DND-41 (cell line): Measurements from ENCODE around the gene GPC3.

Experiments used
- ATAC-seq: fragments of 200-7000 bp; cut with Tn5 transposase; 3 replicates; pipeline ENCODE4 v1.9.1; 2021; ENCODE audit warnings: low read depth; ENCODE audit not compliant: insufficient read depth
- DNase-seq: peaks from one replicate; pipeline ENCODE4 v3.0.0-alpha.2; 2020
- H2AFZ ChIP-seq: 2 replicates; pipeline ENCODE4 v1.6.0; 2012; ENCODE audit warnings: low read depth, low read length
- H3K27ac ChIP-seq: 2 replicates; pipeline ENCODE4 v1.5.1; 2012; ENCODE audit warnings: low read length, inconsistent platforms
- H3K27me3 ChIP-seq: fragments of 200-600 bp; sonication (generic); 2 replicates; pipeline ENCODE4 v1.6.0; 2012; ENCODE audit warnings: low read length, mild to moderate bottlenecking, inconsistent platforms; ENCODE audit not compliant: insufficient read depth, poor library complexity
- H3K36me3 ChIP-seq: 2 replicates; pipeline ENCODE4 v1.5.1; 2012; ENCODE audit warnings: low read length, inconsistent platforms; ENCODE audit not compliant: insufficient read depth
- H3K4me1 ChIP-seq: 2 replicates; pipeline ENCODE4 v1.5.1; 2012; ENCODE audit warnings: mild to moderate bottlenecking, low read length; ENCODE audit not compliant: insufficient read depth
- H3K4me2 ChIP-seq: 2 replicates; pipeline ENCODE4 v1.6.0; 2012; ENCODE audit warnings: mild to moderate bottlenecking, moderate library complexity, low read length, inconsistent platforms; ENCODE audit not compliant: insufficient read depth
- H3K4me3 ChIP-seq, 2 experiments: fragments of 200-600 bp in 1 of 2; shearing (Covaris generic) in 1 of 2; 2 replicates each; pipeline ENCODE4 v1.5.1; 2012 to 2016; ENCODE audit warnings: inconsistent platforms in 2 of 2, low read length in 2 of 2, mild to moderate bottlenecking in 2 of 2, low read depth in 1 of 2, moderate library complexity in 1 of 2
- H3K79me2 ChIP-seq: 2 replicates; pipeline ENCODE4 v1.6.0; 2012; ENCODE audit warnings: low read length, inconsistent platforms; ENCODE audit not compliant: insufficient read depth
- H3K9ac ChIP-seq: 2 replicates; pipeline ENCODE4 v1.6.0; 2012; ENCODE audit warnings: low read depth, mild to moderate bottlenecking, inconsistent platforms, low read length, moderate library complexity
- H3K9me3 ChIP-seq: 2 replicates; pipeline ENCODE4 v1.5.1; 2012; ENCODE audit warnings: low read length, moderate library complexity, mild to moderate bottlenecking, inconsistent platforms; ENCODE audit not compliant: insufficient read depth, severe bottlenecking
- H4K20me1 ChIP-seq: 2 replicates; pipeline ENCODE4 v1.6.0; 2012; ENCODE audit warnings: low read length; ENCODE audit not compliant: insufficient read depth
- CTCF ChIP-seq: IDR thresholded peaks from 2 replicates; pipeline ENCODE4 v1.5.1; 2012; ENCODE audit warnings: borderline replicate concordance, low read length, moderate library complexity, mild to moderate bottlenecking; ENCODE audit not compliant: poor library complexity, severe bottlenecking; ENCODE audit errors: extremely low read depth
- EZH2 ChIP-seq: IDR thresholded peaks from 3 replicates; pipeline ENCODE4 v1.6.1; 2012; ENCODE audit warnings: borderline replicate concordance, low read depth, mild to moderate bottlenecking, moderate library complexity, low read length, inconsistent platforms; ENCODE audit not compliant: severe bottlenecking

The GPC3 gene

GRCh38 chrX:133868682-133869081, 116.7 kb downstream of the GPC3 start:
- no peaks in the 10 kb centered on the region for H3K36me3 ChIP-seq
- no peak overlapping the region for H3K4me2 ChIP-seq
- no peaks in the 10 kb centered on the region for H3K9me3 ChIP-seq
- no peak overlapping the region for H3K4me3 ChIP-seq
- H3K9ac ChIP-seq, result no peak overlapping the region
- ATAC-seq, result peak; percentile 48; the same call in 2 of the 3 replicates
- TF ChIP-seq EZH2 (no peak), CTCF (no peak)
- H3K27ac ChIP-seq, result no peak overlapping the region
- H3K27me3 ChIP-seq, result no peaks in the 10 kb centered on the region
- no peaks in the 10 kb centered on the region for H4K20me1 ChIP-seq
- peaks cover 11% of the 10 kb centered on the region for H3K4me1 ChIP-seq
- DNase-seq, result peak; percentile 33
- H2AFZ ChIP-seq, result no peak overlapping the region
- no peaks in the 10 kb centered on the region for H3K79me2 ChIP-seq

- H3K36me3 ChIP-seq, result no peaks in the 10 kb centered on the region
- H3K4me1 ChIP-seq, result peaks cover 11% of the 10 kb centered on the region
- ATAC-seq (no peak), DNase-seq (no peak)
- H4K20me1 ChIP-seq, result no peaks in the 10 kb centered on the region
- no peaks in the 10 kb centered on the region for H3K9me3 ChIP-seq
- no peak overlapping the region for H3K4me3 ChIP-seq
- H3K27ac ChIP-seq, result no peak overlapping the region
- no peak for TF ChIP-seq CTCF
- no peak for TF ChIP-seq EZH2
- H2AFZ ChIP-seq, result no peak overlapping the region
- no peaks in the 10 kb centered on the region for H3K27me3 ChIP-seq
- no peaks in the 10 kb centered on the region for H3K79me2 ChIP-seq
- H3K9ac ChIP-seq, result no peak overlapping the region
- H3K4me2 ChIP-seq, result no peak overlapping the region
Observed at GRCh38 chrX:133868250-133868649, 117.1 kb downstream of the GPC3 start.

DNA sequence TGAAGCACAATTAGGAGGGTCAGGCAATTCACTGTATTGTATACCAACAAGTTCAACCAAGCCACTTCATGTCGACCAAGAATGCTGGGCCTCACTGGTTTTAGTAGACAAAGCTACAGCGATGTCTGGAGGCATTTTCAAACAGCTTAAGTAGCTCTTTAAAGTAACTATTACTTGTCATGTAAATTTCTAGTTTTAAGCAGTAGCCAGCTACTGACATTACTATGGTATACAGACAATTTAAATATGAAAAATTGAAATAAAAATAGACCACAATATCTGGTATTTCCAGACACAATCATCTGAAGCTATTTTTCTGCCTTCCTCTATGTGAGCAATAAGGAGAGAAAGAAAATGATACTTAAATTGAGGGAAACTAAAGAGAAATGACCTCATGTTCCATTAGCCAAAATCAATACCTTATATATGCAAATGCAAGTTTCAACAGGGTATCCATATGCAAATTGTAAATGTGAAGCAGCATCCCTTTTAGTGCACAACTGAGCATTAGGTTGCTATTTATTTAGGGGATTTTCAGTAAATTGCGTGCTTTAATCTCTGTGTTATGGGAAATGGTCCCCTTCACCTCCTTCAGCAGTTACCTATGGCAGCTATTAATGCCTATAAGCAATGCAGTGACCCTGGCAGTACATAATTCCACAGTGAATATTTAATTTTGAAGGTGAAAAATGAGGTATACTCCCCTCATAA, 119.5 kb downstream of the GPC3 start:
- H3K9me3 ChIP-seq, result no peaks in the 10 kb centered on the region
- H3K4me3 ChIP-seq, result no peak overlapping the region
- H3K4me1 ChIP-seq, result peaks cover 11% of the 10 kb centered on the region

More for the DNA sequence above, 119.5 kb downstream of the GPC3 start:
- H2AFZ ChIP-seq, result no peak overlapping the region
- ATAC-seq (no peak), DNase-seq (no peak)
- no peak overlapping the region for H3K4me2 ChIP-seq
- no peak for TF ChIP-seq CTCF
- TF ChIP-seq EZH2, result no peak
- no peak overlapping the region for H3K9ac ChIP-seq
- no peaks in the 10 kb centered on the region for H3K36me3 ChIP-seq
- H3K27ac ChIP-seq, result no peak overlapping the region
- H4K20me1 ChIP-seq, result no peaks in the 10 kb centered on the region
- H3K79me2 ChIP-seq, result no peaks in the 10 kb centered on the region
- H3K27me3 ChIP-seq, result no peaks in the 10 kb centered on the region
